H1 (cell line): ENCODE data around the gene TNFRSF8. TPM values are rescaled to one million over a fixed set of nuclear protein-coding genes. Genes with fewer than 3 reads are reported as not detected.

Source experiments
- CTCF ChIA-PET: fragments of 300-600 bp; sonication (Branson Sonifier 250); formaldehyde crosslinking; loops from one replicate; lab custom pipeline; 2021; ENCODE audit not compliant: partially characterized antibody; lab: Charles Lee
- POLR2A ChIA-PET: fragments of 300-600 bp; sonication (Branson Sonifier 250); formaldehyde crosslinking; loops from one replicate; lab custom pipeline; 2021; ENCODE audit warnings: inconsistent platforms; ENCODE audit not compliant: partially characterized antibody; lab: Charles Lee
- DNase-seq, 2 experiments: peaks; one replicate each; pipeline versions ENCODE4 v3.0.0 to v3.0.0-alpha.2; 2010 to 2022; ENCODE audit warnings: low spot score in 2 of 2, low read depth in 1 of 2, mixed read lengths in 1 of 2
- FAIRE-seq: peaks from 2 replicates; lab custom pipeline; 2011; peaks lifted over from hg19 to GRCh38; lab: Jason Lieb, UNC
- H2AFZ ChIP-seq: 2 replicates; pipeline ENCODE4 v1.8.1; 2012; ENCODE audit warnings: low read length, inconsistent platforms
- H2AK5ac ChIP-seq: 2 replicates; pipeline ENCODE4 v1.6.1; 2013; ENCODE audit warnings: low read depth, low read length
- H2BK120ac ChIP-seq: replicated peaks from 2 replicates; pipeline ENCODE3; 2013; ENCODE audit warnings: low read depth, low read length, inconsistent platforms
- H2BK12ac ChIP-seq: 2 replicates; pipeline ENCODE4 v1.6.1; 2013; ENCODE audit warnings: low read depth, low read length
- H2BK15ac ChIP-seq: 2 replicates; pipeline ENCODE4 v1.6.1; 2013; ENCODE audit warnings: low read length
- H2BK20ac ChIP-seq: 2 replicates; pipeline ENCODE4 v1.6.1; 2013; ENCODE audit warnings: low read length
- H2BK5ac ChIP-seq: 2 replicates; pipeline ENCODE4 v1.6.1; 2013; ENCODE audit warnings: low read depth, low read length
- H3K14ac ChIP-seq: 2 replicates; pipeline ENCODE4 v1.6.1; 2013; ENCODE audit warnings: inconsistent platforms; ENCODE audit not compliant: insufficient read length
- H3K18ac ChIP-seq: 2 replicates; pipeline ENCODE4 v1.6.1; 2013; ENCODE audit warnings: low read length; ENCODE audit errors: extremely low read depth
- H3K23ac ChIP-seq: 2 replicates; pipeline ENCODE4 v1.6.1; 2013; ENCODE audit warnings: inconsistent platforms; ENCODE audit not compliant: insufficient read length
- H3K23me2 ChIP-seq: 2 replicates; pipeline ENCODE4 v1.6.1; 2013; ENCODE audit warnings: low read depth, low read length
- H3K27ac ChIP-seq: 2 replicates; pipeline ENCODE4 v1.6.1; 2011; ENCODE audit warnings: low read depth, low read length, inconsistent platforms
- H3K27me3 ChIP-seq, 4 experiments: replicated peaks in 1 of 4; 1 replicate in 1 of 4; 2 replicates in 3 of 4; pipeline versions ENCODE4 v1.6.1 to v1.8.1; 2011 to 2013; ENCODE audit warnings: low read length in 3 of 4, mild to moderate bottlenecking in 3 of 4, inconsistent platforms in 2 of 4, mixed read lengths in 2 of 4, moderate library complexity in 1 of 4; ENCODE audit not compliant: control insufficient read depth in 3 of 4, insufficient read depth in 3 of 4; ENCODE audit errors: extremely low read depth in 1 of 4
- H3K36me3 ChIP-seq, 4 experiments: 2 replicates each; pipeline versions ENCODE4 v1.6.1 to v1.8.1; 2011 to 2013; ENCODE audit warnings: mild to moderate bottlenecking in 4 of 4, low read length in 3 of 4, moderate library complexity in 2 of 4, control low read depth in 1 of 4, inconsistent platforms in 1 of 4; ENCODE audit not compliant: insufficient read depth in 4 of 4, control insufficient read depth in 2 of 4
- H3K4ac ChIP-seq: replicated peaks from 2 replicates; pipeline ENCODE3; 2013; ENCODE audit warnings: low read length, low read depth, mixed read lengths, inconsistent platforms; ENCODE audit not compliant: insufficient read length
- H3K4me1 ChIP-seq, 4 experiments: replicated peaks in 1 of 4; 1 replicate in 1 of 4; 2 replicates in 3 of 4; pipeline versions ENCODE4 v1.6.1 to v1.8.1; 2011 to 2013; ENCODE audit warnings: low read length in 3 of 4, inconsistent platforms in 2 of 4, mixed read lengths in 1 of 4; ENCODE audit not compliant: insufficient read depth in 4 of 4, control insufficient read depth in 3 of 4
- H3K4me2 ChIP-seq, 2 experiments: 2 replicates each; pipeline versions ENCODE4 v1.6.1 to v1.8.1; 2011 to 2013; ENCODE audit warnings: low read depth in 2 of 2, low read length in 2 of 2, control low read depth in 1 of 2, inconsistent platforms in 1 of 2, mild to moderate bottlenecking in 1 of 2; ENCODE audit not compliant: insufficient read depth in 1 of 2
- H3K4me3 ChIP-seq, 4 experiments: fragments of 200-600, 300-600 bp in 1 of 4; sonication (generic), shearing (Covaris generic), sonication (Bioruptor Twin) in 1 of 4; 2 replicates each; pipeline versions ENCODE4 v1.5.1 to v1.8.1; 2011 to 2016; ENCODE audit warnings: low read length in 4 of 4, low read depth in 3 of 4, control low read depth in 2 of 4, inconsistent platforms in 2 of 4, mild to moderate bottlenecking in 2 of 4, mixed read lengths in 1 of 4, moderate library complexity in 1 of 4; ENCODE audit not compliant: insufficient read depth in 2 of 4; ENCODE audit errors: extremely low read depth in 1 of 4
- H3K56ac ChIP-seq: replicated peaks from 2 replicates; pipeline ENCODE3; 2013; ENCODE audit warnings: low read depth, mild to moderate bottlenecking, mixed read lengths, low read length, inconsistent platforms; ENCODE audit not compliant: insufficient read length
- H3K79me1 ChIP-seq: 2 replicates; pipeline ENCODE4 v1.6.1; 2013; ENCODE audit warnings: low read depth, low read length, control low read depth
- H3K79me2 ChIP-seq, 2 experiments: 2 replicates each; pipeline versions ENCODE4 v1.6.1 to v1.8.1; 2012 to 2013; ENCODE audit warnings: low read length in 2 of 2, mild to moderate bottlenecking in 2 of 2, inconsistent platforms in 1 of 2; ENCODE audit not compliant: insufficient read depth in 2 of 2, control insufficient read depth in 1 of 2
- H3K9ac ChIP-seq, 4 experiments: replicated peaks in 1 of 4; 1 replicate in 1 of 4; 2 replicates in 3 of 4; pipeline versions ENCODE4 v1.6.1 to v1.8.1; 2011 to 2013; ENCODE audit warnings: low read depth in 3 of 4, low read length in 3 of 4, control low read depth in 2 of 4, mild to moderate bottlenecking in 2 of 4, moderate library complexity in 2 of 4, inconsistent platforms in 1 of 4; ENCODE audit errors: extremely low read depth in 1 of 4
- H3K9me3 ChIP-seq, 2 experiments: 2 replicates each; pipeline versions ENCODE4 v1.6.1 to v1.8.1; 2012 to 2013; ENCODE audit warnings: mild to moderate bottlenecking in 2 of 2, moderate library complexity in 2 of 2, control low read depth in 1 of 2, inconsistent platforms in 1 of 2, low read depth in 1 of 2, low read length in 1 of 2, mixed read lengths in 1 of 2; ENCODE audit not compliant: insufficient read depth in 2 of 2
- H4K20me1 ChIP-seq, 2 experiments: replicated peaks in 1 of 2; 2 replicates each; pipeline versions ENCODE3 to v1.8.1; 2011 to 2013; ENCODE audit warnings: inconsistent platforms in 2 of 2, low read length in 2 of 2, mild to moderate bottlenecking in 1 of 2; ENCODE audit not compliant: insufficient read depth in 2 of 2, control insufficient read depth in 1 of 2
- H4K5ac ChIP-seq: 2 replicates; pipeline ENCODE4 v1.6.1; 2013; ENCODE audit warnings: low read length, low read depth, mixed read lengths, inconsistent platforms; ENCODE audit not compliant: insufficient read length
- H4K8ac ChIP-seq: 2 replicates; pipeline ENCODE4 v1.8.0; 2013; ENCODE audit warnings: mild to moderate bottlenecking, moderate library complexity, low read length, inconsistent platforms; ENCODE audit not compliant: insufficient read depth; ENCODE audit errors: extremely low read depth
- H4K91ac ChIP-seq: replicated peaks from 2 replicates; pipeline ENCODE3; 2013; ENCODE audit warnings: low read length, mixed read lengths, inconsistent platforms; ENCODE audit not compliant: insufficient read length
- EZH2 ChIP-seq: fragments of 200-600 bp; sonication (generic); IDR thresholded peaks from 2 replicates; pipeline ENCODE4 v1.7.1; 2012; ENCODE audit warnings: low read depth, mild to moderate bottlenecking, moderate library complexity, low read length, inconsistent platforms; ENCODE audit not compliant: severe bottlenecking
- GTF2F1 ChIP-seq: IDR thresholded peaks from 2 replicates; pipeline ENCODE4 v1.6.1; 2012; ENCODE audit warnings: low read depth, low read length, improper control_type of control experiment, borderline replicate concordance
- HDAC2 ChIP-seq, 2 experiments: fragments of 300-600 bp in 1 of 2; sonication (generic) in 1 of 2; IDR thresholded peaks; 2 replicates each; pipeline ENCODE4 v1.6.1; 2011 to 2012; ENCODE audit warnings: low read depth in 2 of 2, low read length in 2 of 2, mild to moderate bottlenecking in 2 of 2, moderate library complexity in 2 of 2, borderline replicate concordance in 1 of 2, inconsistent platforms in 1 of 2
- JUN ChIP-seq: IDR thresholded peaks from 2 replicates; pipeline ENCODE4 v1.6.1; 2011; ENCODE audit warnings: low read depth, mild to moderate bottlenecking, improper control_type of control experiment, low read length
- MAFK ChIP-seq: IDR thresholded peaks from 2 replicates; pipeline ENCODE4 v1.6.1; 2012; ENCODE audit warnings: low read depth, mild to moderate bottlenecking, improper control_type of control experiment, low read length
- NRF1 ChIP-seq: IDR thresholded peaks from 2 replicates; pipeline ENCODE4 v1.6.1; 2011; ENCODE audit warnings: mild to moderate bottlenecking, low read depth, low read length, improper control_type of control experiment
- SP2 ChIP-seq: IDR thresholded peaks from 2 replicates; pipeline ENCODE4 v1.6.1; 2012; ENCODE audit warnings: mild to moderate bottlenecking, low read length, inconsistent platforms
- SP4 ChIP-seq: IDR thresholded peaks from 2 replicates; pipeline ENCODE4 v1.6.1; 2012; ENCODE audit warnings: low read length, inconsistent platforms
- TAF7 ChIP-seq: optimal IDR thresholded peaks from 2 replicates; pipeline ENCODE3; 2011; ENCODE audit warnings: low read depth, mild to moderate bottlenecking, inconsistent platforms, low read length, moderate library complexity, borderline replicate concordance
- TCF12 ChIP-seq: IDR thresholded peaks from 2 replicates; pipeline ENCODE4 v1.6.1; 2011; ENCODE audit warnings: low read depth, mild to moderate bottlenecking, low read length
- ZNF274 ChIP-seq: IDR thresholded peaks from 2 replicates; pipeline ENCODE4 v1.7.0; 2012; ENCODE audit warnings: low read length, borderline replicate concordance; ENCODE audit errors: extremely low read depth
- WGBS, 2 experiments: shearing (Covaris generic) in 1 of 2; methylation state at CpG; one replicate each; pipeline versions ENCODE4 v1.1.6 to v1.1.7; 2013 to 2015; ENCODE audit warnings: low lambda C conversion rate in 2 of 2, mixed read lengths in 2 of 2, inconsistent platforms in 1 of 2, low coverage in 1 of 2, missing lambda C conversion rate in 1 of 2; ENCODE audit not compliant: insufficient replicate concordance in 2 of 2, insufficient coverage in 1 of 2, insufficient read length in 1 of 2; ENCODE audit errors: extremely low coverage in 1 of 2, missing lambda C conversion rate in 1 of 2; 5-methylcytosine and 5-hydroxymethylcytosine counted together
- polyA plus RNA-seq, 7 experiments: library from polyadenylated mRNA; depleted of rRNA in 3 of 7; stranded (reverse) in 5 of 7; unstranded in 2 of 7; fragments of >200 nt in 5 of 7; fragments of 200-250 nt in 2 of 7; gene quantifications; 1 replicate in 5 of 7; 2 replicates in 1 of 7; 4 replicates in 1 of 7; pipeline versions ENCODE4 v1.2.1 to v1.2.3, GENCODE V29; 2011 to 2013; ENCODE audit warnings: missing spikeins in 2 of 7, mixed read lengths in 2 of 7
- total RNA-seq: library from RNA; stranded (reverse); fragmentation: NEBNext Ultra II Directional; extraction: Animal tissue kit (Norgen Biotek cat#: 25700); gene quantifications from 2 replicates; pipeline ENCODE4 v1.2.1, GENCODE V29; 2021
- TF ChIP-seq, protein P1 (sequence below): IDR thresholded peaks from 2 replicates; pipeline ENCODE4 v1.6.1; 2012; ENCODE audit warnings: inconsistent platforms

The TNFRSF8 gene
- total and polyA plus RNA-seq, 2 of the 8 experiments (the other 6 are each of a cell fraction or from before 2014, with no cell fraction given) = 23.2 to 32.7 TPM

GRCh38 chr1:12177999-12178441, 114.9 kb downstream of the TNFRSF8 start:
- Histone ChIP-seq H2BK5ac (no peak overlapping the region), H4K8ac (no peak overlapping the region), H3K4ac (no peak overlapping the region), H3K56ac (no peak overlapping the region), H3K79me2 (no peaks in the 10 kb centered on the region), H3K4me2 (no peak overlapping the region), H4K20me1 (no peaks in the 10 kb centered on the region), H3K23me2 (no peaks in the 10 kb centered on the region), H3K14ac (no peak overlapping the region), H2AFZ (no peak overlapping the region), H2BK15ac (no peak overlapping the region), H3K9ac (no peak overlapping the region), H2BK120ac (no peak overlapping the region), H3K9me3 (no peaks in the 10 kb centered on the region), H2AK5ac (no peak overlapping the region), H3K79me1 (no peaks in the 10 kb centered on the region), H4K91ac (peak overlapping the region; percentile 0), H3K36me3 (no peaks in the 10 kb centered on the region), H3K4me3 (no peak overlapping the region), H3K18ac (no peak overlapping the region), H2BK20ac (no peak overlapping the region), H2BK12ac (no peak overlapping the region), H3K27me3 (no peaks in the 10 kb centered on the region), H3K27ac (no peak overlapping the region), H3K4me1 (peaks cover 0 to 19% (median 2%) of the 10 kb centered on the region in 4 experiments; a peak in 3 of 7 replicates), H4K5ac (no peak overlapping the region), H3K23ac (no peak overlapping the region)
- WGBS, 2 experiments = 83% methylated on average over 14 of the region's 14 CpGs; no CpG with 5 or more reads in 1 of the 2 experiments
- DNase-seq (no peak), FAIRE-seq (no peak)
- CTCF ChIA-PET = interaction anchor here (0.7 to 5.0 kb wide), 12 partner anchors 9 to 99 kb away, joined by 3 to 29 read pairs (median 4); no protein-coding TSS in a partner anchor
- POLR2A ChIA-PET = interaction anchor here (0.9 to 2.4 kb wide), 2 partner anchors 9 to 11 kb away, joined by 4 to 10 read pairs; partner anchors contain the start of gene TNFRSF1B
- TF ChIP-seq, protein P1, sequence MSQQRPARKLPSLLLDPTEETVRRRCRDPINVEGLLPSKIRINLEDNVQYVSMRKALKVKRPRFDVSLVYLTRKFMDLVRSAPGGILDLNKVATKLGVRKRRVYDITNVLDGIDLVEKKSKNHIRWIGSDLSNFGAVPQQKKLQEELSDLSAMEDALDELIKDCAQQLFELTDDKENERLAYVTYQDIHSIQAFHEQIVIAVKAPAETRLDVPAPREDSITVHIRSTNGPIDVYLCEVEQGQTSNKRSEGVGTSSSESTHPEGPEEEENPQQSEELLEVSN = no peak
- TF ChIP-seq TAF7 (no peak), ZNF274 (no peak), EZH2 (no peak), GTF2F1 (no peak), NRF1 (no peak), MAFK (no peak), HDAC2 (IDR thresholded peaks at IDR 0.05; ENCODE audit: borderline replicate concordance in 1 of 2, low read depth in 2 of 2, low read length in 2 of 2) (no peak), JUN (no peak), SP2 (no peak), TCF12 (no peak), SP4 (no peak)
